ENCODE data around the gene CDH13.

Gene CDH13

DNA sequence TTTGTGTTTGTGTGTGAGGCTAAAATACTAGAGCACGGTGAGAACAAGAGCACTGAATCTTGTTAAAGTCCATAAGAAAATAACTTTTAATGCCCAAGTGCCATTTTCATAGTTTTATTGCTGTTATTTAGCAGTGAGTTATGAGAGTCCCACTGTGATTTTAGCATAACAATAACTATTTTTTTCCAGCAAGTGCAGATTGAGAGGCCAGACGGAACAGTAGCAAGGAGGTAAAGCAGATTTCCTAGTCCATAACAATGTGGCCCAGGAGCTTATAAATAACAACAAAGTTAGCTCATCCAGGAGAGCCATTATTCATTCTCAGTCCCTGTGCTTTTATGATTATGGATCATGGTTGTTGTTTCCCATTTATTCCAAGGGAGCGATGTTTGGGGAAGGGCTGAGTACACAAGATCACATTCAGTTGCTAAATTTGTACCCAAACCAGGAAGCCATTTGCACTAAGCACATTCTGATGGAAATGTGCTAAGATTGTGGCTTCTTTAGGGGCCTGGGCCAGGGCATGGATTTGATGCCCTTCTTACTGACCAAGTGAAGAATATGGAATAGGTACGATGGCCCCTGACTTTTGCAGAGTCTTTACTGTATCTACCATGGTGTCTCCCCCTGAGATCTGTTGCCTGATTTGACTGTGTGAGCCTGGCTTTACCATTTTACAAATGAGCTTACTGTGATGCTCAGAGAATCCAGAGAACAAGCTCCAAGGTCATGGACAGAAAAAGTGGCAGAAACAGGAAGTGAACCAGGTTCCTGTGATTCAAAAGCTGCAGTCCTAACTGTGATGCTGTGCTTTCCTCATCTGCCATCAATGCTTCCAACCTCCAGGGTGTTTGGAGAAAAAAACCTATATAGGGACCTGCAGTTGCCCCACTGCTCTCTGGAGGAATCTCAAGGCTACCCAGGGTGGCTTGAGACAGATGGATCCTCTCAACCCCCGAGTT lies 976.3 kb downstream of the CDH13 start:
- no peak for DNase-seq

DNA sequence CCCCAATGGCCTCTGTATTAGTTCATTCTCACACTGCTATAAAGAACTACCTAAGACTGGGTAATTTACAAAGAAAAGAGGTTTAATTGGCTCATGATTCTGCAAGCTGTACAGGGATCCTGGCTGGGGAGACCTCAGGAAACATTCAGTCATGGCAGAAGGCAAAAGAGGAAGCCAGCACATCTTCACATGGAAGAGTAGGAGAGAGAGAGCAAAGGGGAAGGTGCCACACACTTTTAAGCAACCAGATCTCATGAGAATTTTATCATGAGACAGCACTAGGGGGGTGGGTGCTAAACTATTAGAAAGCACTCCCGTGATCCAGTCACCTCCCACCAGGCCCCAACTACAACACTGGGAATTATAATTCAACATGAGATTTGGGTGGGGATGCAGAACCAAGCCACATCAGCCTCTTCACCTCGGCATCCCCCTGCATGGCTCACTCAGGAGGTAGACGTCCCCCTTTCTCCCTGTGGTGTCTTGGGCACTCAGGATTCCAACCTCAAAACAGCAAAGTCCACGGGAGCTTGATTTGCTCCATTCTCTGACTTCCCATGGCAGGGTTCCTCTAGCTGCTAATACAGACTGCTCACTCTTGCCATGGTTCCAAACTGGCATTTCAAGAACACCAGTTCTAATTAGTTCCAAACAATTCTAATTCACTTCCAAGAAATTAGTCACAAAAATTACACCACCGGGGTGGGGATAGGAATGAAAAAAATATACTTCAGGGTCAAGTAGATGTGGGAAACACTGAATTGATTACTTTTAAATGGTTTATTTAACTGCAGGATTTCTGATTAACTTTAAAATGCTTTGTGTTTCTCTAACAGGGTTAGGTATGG lies 977.2 kb downstream of the CDH13 start:
- DNase-seq = no peak

DNA sequence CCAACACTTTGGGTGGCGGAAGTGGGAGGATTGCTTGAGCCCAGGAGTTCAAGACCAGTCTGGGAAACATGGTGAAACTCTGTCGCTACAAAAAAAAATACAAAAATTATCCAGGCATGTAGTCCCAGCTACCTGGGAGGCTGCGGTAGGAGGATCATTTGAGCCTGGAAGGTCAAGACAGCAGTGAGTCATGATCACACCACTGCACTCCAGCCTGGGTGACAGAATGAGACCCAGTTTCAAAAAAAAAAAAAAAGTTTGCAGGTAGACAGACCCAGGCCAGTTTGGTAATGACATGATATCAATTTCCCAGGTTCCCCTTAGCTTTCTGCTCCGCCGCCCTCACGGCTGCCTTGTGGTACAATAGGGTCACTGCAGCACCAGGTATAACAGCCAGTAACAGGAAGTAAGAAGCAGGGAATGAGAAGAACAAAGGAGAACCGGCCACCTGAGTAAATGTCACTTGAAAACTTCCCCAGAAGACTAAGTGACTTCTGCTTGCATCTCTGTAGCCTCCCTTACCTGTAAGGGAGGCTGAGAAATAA lies 979.8 kb downstream of the CDH13 start:
- DNase-seq = no peak

DNA sequence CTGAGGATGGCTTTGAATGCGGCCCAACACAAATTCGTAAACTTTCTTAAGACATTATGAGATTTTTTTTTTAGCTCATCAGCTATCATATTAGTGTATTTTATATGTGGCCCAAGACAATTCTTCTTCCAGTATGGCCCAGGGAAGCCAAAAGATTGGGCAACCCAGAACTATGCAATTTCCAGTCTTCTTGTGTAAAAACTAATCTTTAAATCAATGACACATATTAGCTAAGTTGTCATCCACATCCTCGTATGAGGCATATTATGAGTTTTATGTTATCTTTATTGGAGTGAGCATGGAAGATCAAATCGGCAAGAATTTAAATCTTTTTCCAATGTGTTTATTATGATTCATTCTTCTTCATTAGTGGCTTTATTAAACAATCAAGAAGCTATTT lies 982.4 kb downstream of the CDH13 start:
- no peak for DNase-seq

DNA sequence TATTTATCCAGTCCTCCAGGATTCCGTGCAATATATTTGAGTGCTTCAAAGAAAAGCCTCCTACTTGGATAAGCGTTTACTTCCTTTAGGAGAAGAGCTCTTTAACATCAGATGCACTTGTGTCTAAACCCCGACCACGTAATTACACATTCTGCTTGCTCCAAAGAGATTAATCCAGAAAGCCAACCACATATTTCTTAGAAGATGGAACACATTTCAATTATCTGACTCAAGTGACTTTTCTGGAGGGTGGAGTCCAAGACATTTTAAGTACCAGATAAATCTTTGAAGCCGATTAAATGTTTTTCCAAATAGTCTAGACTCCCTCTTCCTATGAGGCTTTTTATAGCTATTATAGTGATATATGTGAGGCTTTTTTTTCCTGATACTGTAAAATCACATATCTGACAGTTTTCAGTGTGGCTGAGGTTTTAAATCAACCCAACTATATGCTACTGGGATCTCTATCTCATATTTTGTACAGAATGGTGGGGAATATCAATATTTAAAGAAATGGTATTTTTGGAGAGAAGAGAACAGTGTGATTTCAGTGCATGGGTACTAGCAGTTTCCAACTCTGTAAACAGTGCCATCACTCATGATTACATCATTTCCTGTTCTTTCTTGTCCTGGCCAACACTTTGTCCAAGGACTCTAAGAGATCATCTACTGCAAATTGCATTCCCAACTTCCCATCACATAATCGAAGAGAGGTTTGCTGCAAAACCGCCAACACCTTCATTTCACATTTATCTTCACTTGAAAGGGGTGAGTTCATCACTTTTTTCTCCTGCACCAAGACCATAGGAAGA lies 988.6 kb downstream of the CDH13 start:
- DNase-seq = no peak

DNA sequence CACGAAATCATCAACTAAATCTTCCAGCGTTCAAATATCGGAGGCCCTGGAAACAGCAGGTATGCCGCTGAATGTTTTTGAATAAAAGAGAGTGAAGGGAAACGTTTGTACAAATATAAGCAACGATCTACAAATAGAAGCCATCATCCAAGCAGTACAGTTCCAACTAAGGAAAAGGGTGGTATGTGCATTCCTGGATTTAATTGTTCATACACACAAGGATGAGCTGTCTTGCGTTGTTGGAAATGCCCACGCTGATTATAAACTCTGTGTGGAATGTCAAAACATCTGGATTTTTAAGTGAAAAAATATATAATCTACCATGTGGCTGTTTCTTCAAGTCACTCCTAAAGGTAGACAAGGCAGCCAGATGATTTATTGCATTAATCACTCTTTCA lies 989.2 kb downstream of the CDH13 start:
- no peak for DNase-seq

DNA sequence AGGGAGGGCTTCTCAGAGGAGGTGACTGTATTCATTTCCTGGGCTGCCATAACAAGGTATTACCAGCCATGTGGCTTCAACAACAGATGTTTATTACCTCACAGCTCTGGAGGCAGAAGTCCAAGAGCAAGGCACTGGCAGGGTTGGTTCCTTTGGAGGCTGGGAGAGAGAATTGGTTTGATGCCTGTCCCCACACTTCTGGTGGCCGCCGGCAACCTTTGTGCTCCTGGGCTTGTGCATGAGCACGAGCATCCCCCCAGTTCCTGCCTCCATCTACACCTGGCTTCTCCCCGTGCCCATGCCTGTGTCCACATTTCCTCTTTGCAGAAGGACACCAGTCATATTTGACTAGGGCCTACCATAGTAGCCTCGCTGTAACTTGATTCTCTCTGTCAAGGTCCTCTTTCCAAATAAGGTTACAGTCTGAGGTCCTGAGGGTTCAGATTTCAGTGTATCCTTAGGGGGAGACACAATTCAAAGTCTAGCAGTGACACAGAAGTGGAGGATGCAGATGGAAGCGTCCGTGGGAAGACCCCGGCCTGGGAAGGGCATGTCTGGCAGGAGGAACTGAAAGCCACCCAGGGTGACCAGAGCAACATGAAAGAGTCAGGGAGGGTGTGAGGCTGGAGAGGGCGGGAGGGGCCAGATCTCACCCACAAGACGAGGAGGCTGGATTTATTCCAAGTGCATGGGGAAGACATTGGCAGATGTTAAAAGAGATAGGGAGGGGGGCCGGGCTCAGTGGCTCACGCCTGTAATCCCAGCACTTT lies 992.8 kb downstream of the CDH13 start:
- no peak for DNase-seq

DNA sequence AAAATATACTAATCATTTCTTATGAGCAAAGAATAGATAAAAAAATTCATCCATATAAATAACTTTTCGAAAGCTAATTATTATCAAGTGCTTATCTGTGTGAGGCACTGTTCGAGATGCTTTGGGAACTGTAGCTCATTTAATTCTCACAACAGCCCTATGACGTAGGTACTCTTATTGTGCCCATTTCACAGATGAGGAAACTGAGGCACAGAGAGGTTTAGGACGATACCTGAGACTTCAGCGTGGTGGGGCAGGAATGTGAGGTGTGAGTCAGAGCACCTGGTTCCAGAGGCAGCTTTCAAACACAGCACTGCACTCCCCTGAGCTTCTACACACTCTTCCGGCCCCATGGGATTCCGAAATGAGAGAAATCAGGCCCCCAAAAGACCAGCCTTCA lies 995.2 kb downstream of the CDH13 start:
- no peak for DNase-seq

DNA sequence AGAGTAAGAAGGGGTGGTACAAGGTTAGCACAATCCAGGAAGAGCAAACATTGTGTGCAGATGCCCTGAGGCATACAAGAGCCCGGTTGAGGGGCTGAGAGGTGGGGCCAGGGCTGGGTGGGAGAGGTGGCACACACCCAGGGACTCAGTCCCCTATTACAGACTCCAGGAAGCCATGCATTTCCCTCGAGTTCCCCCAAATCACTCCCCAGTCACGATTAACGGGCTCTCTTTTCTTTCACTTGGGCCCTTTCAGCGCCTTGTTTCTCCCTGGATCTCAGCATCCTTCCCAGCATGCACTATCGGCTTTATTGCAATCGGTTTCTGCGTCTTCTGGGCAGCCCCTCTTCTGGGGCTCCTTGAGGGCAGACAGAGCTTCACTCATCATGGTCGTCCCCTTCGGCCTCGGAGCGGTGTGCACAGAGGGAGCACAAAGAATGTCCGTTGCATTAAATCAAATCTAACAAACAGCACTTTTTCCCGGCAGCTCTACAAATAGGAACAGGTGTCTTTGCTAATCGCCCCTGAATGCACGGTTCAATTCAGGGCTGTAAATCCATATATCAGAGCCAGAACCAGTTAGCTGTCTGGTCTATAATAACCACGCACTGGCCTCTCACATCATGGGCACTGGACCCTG lies 996.4 kb downstream of the CDH13 start:
- no peak for DNase-seq

DNA sequence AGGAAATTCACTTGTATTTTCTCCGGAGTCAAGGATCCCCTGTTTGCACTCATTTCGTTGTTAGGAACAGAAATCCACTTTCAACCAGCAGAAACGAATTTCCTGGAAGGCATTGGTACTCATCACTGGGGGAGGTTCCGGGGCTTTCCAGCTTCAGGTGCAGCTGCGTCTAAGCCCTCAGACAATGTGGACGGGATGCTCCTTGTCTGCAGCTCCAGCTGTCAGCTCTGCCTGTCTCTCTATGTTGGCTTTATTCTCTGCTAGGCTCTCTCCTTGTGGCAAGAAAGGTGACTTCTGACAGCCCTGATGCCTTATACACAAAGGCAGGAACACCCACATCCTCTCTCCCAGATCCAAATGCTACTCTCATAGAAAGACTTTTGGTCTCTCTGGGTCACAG lies 997.1 kb downstream of the CDH13 start:
- DNase-seq = no peak

DNA sequence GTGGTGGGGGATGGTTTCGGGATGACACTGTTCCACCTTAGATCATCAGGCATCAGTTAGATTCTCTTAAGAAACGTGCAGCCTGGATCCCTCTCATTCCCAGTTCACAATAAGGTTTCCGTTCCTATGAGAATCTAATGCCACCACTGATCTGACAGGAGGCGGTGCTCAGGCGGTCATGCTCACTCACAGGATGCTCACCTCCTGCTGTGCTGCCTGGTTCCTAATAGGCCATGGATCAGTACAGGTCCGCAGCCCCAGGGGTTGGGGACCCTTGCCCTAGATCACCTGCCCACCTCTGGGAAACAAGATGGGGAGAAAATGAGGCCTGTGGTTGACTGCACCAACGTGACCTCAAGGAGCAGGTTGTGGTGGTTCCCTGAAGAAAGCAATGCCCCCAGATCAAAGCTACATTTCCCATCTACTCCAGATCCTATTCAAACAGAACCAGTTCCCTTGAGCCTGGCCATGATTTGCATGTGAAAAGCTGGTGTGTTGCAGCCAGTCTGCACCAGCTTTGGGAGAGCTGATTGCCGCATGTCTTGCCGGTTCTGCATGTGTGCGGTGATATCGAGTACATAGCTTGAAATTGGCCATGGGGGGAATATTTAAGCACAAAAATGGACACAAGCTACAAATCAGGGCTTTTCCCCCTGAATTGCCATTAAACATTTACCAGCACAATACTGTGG lies 997.8 kb downstream of the CDH13 start:
- DNase-seq = no peak

DNA sequence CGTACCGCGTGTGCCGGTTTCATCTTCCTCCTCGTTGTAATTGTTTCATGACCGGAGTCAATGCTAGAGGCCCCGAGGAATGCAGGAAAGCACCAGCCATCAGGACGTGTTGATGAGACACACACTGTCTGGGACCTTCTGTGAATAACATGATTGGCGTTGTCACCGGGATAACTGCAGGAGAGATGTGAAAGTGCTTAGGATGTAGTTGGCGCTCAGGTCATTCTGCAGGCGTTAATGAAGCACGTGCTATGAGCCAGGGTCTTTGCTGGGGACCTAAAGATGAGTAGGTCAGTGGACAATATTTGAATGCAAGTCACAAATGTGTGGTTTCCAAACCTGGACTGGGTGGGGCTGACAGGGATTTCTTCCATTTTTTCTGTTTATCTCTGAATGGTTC lies 999.4 kb downstream of the CDH13 start:
- DNase-seq = no peak

DNA sequence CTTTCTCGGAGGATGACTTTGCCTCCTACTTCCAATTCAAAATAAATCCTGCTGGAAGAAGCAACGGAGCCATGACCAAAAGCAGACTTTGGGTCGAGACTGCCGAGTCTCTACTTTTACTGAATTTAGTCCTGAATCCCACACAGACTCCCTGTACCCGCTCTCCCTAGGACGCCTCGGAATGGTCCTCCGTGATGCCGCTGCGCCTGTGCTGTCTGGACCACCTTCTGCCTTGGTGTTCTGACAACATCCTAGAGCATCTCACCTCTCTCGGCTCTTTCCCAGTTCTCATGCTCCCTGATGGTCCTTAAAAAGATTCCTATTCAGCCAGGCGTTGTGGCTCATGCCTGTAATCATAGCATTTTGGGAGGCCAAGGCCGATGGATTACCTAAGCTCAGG lies 999.9 kb downstream of the CDH13 start:
- DNase-seq = no peak

DNA sequence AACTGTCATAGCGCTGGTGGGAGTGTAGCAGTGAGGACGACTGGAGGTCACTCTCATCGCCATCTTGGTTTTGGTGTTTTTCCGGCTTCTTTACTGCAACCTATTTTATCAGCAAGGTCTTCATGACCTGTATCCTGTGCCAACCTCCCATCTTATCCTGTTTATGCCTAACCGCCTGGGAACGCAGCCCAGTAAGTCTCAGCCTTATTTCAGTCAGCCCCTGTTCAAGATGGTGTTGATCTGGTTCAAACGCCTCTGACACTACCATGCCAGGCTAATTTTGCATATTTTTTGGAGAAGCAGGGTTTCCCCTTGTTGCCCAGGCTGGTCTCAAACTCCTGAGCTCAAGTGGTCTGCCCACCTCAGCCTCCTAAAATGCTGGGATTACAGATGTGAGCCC lies 1001.2 kb downstream of the CDH13 start:
- DNase-seq = no peak

DNA sequence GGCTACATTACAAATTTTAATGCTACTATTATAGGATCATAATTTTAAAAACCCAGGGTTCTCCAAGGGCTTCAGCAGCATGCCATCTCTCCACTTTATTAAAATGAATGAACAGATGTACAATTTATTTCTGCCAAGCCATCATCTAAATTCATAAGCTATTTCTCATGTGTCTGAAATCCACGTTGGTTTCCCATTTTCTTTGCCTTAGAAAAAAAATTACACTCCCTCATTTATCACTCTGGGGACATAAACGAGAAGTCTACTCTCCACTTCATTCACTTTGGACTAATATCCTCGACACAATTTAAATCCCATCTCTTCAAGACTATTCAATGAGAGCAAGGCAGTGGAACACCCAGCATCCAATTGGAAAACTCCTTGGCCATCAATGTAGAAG lies 1002.7 kb downstream of the CDH13 start:
- no peak for DNase-seq

DNA sequence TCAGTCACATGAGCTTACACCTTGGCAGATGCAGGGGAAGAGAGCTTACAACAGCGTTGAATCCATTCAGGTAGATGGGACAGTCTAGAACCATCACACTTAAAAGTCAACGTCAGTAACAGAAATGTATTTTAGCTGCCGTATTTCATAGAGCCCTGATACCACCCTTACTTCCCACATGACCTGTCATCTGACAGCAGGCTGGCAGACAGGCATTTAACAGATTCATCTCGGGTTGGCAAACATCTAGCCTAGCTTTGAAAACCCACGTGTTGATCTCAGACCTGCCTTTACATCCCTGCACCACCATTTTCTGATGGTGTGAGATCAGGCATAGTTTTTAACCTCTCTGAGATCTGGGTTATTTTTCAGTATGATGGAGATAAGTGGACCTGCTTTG lies 1003.1 kb downstream of the CDH13 start:
- no peak for DNase-seq

DNA sequence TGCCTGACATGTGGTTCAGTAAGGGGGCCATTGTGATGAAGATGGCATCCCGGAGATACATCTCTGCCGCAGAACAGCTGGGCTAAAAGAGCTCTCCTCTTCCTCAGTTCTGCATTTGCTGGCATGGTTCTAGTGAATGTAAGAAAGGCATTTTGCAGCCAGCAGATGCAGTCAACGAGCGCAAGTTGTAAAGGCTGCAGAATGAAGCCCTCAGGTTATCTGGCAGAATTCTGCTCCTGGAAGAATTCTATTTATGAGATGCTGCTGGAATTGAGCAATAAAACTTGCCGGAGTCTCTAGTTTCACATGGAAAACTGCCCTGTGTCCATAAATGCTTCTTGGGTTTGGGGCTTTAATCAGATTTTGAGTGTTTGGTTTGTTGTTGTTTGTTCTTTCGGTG lies 1004.2 kb downstream of the CDH13 start:
- no peak for DNase-seq

DNA sequence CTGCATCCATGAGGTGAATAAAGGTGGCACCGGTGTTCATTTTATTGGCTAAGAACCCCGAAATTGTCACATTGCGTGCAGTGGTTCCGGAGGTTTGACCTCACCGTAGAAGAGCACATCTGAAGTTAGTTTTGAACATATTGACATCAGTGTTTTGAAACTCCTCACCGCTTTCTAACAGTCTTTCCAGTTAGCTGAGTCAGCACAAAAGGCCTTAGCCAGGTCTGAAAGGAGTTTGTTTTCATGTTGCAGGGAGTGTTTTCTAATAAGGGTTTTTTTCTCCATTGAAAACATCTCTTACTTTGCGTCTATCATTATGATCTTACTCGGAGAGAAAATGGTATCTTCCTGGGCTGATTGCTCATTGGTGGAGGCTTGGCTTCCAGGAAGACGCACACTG lies 1006.5 kb downstream of the CDH13 start:
- DNase-seq = no peak

DNA sequence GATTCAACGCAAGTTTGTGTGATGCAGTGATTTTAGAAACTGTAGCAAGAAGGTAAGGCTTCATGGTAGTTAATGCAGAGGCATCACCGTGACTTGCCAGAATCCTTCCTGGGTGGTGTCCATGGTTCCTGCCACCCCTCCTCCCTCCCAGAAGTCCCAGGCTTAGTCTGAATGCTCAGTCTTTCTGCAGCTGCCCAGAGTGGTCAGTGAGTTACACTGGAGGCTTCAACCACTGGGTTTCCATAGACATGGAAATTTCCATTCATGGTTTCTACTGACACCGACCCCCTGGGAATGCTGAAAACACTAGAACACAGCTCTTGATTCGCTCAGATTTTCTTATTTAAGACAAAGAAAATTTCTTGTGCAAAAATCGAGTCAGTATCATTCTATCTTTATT lies 1021.6 kb downstream of the CDH13 start:
- DNase-seq = no peak

DNA sequence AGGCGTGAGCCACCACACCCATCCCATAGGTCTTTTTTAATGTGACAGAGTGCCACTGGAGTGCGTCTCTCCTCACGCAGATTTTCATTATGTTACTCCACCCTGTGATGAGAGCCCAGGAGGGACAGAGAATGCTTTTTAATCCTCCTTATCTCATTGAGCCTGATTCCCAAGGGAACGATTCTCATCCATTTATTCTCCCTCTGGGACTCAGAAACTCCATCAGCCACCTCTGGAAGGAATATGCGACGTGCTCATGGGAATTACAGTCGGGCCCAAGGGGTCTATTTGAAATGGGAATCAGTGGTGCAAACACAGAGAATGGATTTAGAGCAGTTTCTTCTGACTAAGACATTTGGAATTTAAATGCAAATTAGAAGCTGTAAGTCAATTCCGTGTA lies 1025.1 kb downstream of the CDH13 start:
- DNase-seq = no peak

DNA sequence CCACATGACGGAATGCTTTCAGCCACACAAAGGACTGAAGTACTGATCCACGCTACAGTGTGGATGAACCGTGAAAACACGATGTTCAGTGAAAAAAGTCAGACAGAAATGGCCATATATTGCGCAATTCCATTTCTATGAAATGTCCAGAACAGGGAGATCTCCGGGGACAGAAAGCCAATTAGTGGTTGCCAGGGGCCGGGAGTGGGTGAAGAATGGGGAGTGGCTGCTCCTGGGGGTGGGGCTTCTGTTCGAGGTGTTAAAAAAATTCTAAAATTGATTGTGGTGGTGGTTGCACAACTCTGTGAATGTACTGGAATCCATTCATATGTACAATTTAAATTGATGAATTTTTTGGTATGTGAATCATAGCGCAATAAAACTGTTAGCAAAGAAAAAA lies 1026.2 kb downstream of the CDH13 start:
- DNase-seq = no peak
